NCI-H774 (cell line): ENCODE measurements around the gene NR3C1.

Experiments
- DNase-seq: peaks from one replicate; lab custom pipeline; 2025; lab: John Stamatoyannopoulos, UW

The NR3C1 gene

DNA sequence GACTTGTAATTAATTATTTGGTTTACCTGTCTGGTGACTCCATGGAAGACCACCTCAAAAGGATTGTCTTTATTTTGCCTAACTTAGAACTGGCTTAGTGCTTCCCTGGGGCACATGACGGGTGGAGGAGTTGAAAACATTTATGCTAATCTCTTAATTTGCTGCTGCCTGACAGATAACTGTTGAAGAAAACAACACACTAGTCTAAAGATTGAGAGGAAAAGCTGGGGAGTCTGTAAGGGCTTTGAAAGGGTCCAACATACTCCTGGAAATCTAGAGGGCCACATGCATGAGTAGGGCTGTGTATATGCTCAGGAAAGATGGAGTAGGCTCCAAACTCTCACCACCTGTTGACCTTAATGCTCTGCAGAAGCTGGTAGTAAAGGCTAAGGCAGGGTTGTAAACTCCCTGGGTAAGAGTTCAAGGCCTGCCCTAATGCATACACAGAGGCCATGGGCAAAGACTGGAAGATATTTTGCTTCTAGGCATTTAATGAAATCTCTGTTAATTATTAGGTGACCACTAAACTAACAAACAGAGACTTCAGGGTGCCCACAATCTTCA lies 40.7 kb downstream of the NR3C1 start:
- DNase-seq = no peak

DNA sequence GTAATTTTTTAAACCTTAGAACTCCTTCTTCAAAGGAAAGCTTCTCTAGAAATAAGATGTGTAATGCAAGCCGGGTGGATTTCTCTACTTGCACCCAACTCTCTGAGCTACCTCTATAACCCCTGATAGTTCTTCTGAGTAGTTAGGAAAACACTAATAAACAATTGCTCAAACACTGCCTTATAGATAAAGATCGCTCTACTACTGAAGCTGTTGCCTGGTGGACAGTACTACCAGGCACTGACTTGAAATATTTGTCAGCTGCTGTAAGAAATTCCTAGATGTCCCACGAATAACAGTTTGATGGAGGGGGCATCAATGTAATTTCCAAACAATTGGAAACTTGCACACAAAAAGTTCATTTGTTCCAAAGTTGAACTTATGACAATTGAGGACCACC lies 42.0 kb downstream of the NR3C1 start:
- no peak for DNase-seq

DNA sequence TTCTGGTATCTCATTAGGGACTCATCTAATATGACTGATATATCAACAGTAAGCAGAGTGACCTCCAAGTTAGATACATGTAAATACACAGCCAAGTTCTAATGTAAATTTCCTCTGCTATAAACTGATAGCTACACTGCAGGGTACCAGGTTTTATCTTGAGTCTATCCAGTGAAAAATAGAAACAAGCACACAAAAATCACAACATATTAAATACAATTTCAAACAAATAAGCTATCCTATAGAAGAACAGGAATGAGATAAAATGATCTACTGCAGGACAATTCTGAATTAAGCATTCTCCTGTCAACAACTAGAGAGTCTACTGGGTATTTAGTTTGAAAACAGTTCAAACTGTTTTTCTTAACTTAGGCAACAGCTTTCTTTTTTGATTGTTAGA lies 42.7 kb downstream of the NR3C1 start:
- DNase-seq = no peak

DNA sequence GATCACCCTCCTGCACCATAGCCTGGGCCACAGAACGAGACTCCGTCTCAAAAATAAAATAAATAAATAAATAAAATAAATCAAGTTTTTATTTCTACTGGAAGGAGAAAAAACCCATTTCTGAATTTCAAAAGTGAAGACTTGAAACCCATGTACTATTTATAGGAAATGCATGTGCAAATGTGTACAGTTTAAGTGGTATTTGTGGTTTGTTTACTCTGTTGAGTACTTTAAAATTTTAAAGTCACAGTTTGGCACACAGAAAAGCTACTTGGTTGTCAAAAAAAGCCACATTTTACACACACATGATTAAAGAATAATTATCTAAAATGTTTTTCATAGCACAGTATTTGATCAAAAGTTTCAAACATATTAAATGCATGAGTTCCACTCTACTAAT lies 43.6 kb downstream of the NR3C1 start:
- no peak for DNase-seq

DNA sequence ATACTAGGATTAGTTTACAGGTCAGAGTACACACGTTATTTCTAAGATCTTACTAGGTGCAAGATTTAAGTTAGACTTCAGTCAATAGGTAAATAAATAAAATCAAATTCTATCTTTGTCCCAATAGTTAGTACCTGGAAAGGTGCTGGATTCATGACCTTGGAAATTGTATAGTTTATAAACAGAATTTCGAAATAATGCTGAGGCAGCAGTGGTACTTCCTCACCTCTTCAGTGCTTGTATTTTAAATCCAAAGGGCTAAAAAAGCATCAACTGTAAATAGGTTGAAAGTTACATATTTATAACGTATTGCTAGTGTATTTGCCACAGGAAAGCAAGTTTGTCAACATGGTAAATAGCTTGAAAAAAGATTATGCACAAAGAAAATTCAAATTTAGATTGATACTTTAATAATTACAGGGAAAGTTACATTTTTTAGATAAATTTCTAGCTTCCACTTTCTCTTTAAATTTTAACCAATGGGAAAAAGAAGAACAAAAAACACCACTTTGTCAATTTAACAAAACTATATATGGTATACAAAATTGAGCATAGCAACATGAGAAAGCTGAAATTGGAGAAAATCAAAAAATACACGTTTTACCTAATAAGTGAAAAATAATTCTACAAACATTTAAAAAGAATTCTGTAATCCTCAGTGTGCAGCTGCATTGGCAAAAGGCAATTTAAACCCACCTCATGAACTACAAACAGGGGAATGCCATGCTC lies 46.5 kb downstream of the NR3C1 start:
- DNase-seq = no peak

DNA sequence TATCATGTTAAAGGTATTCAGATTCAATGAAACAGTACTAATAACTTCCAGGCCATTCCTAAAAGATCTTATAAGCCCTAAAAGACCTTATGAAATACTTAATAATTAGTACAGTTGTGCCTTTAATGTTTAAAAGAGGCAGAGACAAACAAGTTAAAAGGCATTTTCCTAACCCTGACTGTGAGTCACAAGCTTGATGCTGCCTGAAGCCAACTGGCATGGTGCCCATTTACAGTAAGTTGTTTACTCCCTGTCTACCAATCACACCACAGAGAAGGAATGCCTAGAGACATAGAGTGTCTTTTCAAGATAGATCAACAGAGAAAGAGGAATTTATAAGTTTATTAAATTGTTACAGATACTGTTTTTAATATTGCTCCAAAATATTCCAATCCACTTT lies 47.8 kb downstream of the NR3C1 start:
- peak; percentile 26 for DNase-seq

DNA sequence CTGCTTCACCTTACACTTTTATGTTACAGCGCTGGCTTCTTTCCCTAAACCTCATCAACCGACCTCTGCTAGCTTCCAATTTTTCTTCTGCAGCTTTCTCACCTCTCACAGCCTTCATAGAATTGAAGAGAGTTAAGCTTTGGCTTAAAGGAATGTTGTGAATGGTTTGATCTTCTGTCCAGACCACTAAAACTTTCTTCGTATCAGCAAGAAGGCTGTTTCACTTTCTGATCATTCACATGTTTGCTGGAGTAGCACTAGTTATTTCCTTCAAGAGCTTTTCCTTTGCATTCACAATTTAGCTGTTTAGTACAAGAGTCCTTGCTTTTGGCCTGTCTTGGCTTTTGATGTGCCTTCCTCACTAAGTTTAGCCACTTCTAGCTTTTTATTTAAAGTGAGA lies 49.5 kb downstream of the NR3C1 start:
- DNase-seq = no peak

DNA sequence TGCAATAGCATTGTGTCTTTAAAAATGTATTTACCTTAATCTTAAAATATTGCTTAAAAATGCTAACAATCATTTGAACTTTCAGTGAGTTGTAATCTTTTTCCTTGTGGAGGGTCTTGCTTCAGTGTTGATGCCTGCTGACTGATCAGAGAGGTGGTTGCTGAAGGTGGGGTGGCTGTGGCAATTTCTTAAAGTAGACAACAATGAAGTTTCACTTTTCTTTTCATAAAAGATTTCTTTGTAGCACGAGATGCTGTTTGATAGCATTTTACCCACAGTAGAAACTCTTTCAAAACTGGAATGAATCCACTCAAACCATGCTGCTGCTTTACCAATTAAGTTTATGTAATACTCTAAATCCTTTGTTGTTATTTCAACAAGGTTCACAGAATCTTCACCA lies 50.8 kb downstream of the NR3C1 start:
- DNase-seq = no peak

DNA sequence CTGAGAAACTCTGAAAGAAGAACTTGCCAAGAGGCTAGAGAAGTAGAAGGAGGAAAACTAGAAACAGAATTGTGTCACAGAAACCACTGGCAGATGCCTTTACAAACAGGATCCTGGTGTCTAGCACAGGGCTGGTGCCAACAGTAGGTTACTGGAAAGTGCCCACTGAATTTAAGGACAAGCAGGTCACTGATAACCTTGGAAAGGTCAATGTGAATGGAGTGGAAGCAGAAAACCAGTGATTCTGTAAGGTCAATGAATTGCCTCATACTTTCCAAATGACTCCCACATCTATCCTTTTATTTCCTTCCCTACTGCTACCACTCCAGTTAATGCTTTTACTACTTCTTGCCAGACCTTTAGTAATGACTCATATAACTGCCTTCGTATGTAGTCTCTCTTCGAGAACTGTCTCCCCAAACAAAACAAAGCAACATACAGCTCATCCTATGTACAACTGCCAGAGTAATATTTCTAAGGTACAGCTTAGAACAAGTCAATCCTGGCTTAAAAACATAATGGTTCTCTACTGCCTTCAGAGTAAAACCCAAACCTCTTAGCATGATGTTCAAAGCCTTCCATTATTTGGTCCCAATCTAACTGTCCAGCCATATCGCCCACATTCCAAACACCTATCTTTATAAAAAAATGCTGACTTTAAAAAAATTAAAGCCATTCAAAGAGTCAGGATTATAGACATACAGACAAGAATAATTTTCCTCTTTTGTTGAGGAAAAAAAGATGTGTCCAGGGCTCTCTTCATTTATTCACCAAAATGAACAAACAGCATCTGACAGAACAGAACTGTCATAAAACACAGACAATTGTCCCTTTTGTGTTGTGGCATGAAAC lies 52.5 kb downstream of the NR3C1 start:
- DNase-seq = no peak

DNA sequence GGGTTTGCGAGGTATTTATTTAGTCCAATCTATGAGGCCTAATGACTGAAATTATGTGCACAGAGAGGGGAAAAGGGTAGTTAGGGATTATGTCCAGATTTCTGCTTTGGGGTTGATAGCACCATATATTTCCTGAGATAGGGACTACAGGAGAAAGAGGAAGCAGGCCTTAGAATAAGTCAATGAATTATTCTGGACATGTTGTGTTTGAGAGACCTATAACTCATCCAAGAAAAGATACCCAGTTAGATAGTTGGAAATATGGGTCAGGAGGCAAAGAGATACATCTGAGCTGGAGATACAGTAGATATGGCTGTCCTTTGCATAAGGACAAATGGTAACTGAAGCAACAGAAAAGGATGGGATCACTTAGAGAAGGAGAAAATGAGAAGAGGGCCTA lies 53.1 kb downstream of the NR3C1 start:
- DNase-seq = no peak

DNA sequence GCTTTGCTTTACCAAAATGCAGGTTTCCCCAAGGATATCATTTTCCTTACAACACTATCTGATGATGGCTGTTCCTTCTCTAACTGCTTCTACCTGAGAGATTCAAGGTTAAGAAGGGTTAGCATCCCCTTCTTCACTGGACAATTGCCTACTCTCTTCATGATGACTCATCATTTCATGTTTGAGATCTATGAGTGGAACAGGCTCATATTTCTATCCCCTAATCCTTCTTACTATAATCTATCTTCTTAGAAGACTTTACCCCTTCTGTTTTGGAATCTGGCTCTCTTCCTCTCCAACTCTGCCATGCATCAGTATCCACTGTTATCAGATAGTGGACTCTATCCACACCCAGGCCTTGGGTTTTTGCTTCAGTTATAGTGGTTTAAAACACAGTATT lies 54.3 kb downstream of the NR3C1 start:
- no peak for DNase-seq

DNA sequence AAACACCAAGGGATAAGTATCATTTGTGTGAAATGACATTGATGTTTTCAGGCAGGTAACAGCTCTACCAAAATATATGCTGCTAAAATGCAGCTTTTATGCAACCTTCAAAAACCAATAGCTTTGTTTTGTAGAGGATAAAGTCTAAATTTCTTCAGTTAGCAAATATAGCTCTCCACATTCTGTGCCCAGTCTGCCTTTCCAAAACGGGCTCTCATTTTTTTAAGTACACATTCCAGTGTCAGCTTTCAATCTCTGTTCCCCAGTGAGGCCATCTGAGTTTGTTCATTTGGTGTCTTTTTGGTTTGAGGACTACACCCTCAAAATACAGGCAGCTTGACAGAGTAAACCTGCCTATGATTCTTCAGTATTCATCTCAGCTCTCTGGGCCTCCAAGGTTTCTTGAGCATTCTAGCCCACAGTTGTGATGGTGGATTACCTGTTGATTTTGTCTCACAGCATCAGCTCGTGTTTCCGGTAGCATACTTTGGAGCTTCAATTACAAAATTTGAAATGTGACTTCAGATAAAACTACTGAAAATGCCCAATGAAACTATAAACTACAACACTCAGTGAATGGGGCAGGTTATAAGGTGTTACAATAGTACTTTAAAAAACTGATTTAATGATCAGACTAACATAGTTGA lies 55.7 kb downstream of the NR3C1 start:
- DNase-seq = no peak

DNA sequence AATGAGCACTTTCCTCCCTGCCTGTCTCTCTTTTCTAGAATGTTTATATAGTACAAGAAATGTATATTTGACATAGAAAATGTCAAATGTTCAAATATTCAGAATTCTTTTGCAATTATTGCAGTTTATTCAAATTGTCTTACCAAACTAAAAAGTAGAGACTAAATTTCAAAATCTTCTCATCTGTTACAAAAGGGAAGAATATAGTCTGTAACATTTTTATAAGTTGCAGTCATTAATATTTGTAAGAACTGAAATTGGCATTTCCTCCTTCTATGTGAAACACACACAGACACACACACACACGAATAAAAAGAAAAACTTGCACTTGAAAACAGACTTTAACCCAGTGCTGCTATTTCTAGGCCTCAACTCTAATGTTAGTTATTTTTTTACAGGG lies 56.4 kb downstream of the NR3C1 start:
- DNase-seq = no peak

DNA sequence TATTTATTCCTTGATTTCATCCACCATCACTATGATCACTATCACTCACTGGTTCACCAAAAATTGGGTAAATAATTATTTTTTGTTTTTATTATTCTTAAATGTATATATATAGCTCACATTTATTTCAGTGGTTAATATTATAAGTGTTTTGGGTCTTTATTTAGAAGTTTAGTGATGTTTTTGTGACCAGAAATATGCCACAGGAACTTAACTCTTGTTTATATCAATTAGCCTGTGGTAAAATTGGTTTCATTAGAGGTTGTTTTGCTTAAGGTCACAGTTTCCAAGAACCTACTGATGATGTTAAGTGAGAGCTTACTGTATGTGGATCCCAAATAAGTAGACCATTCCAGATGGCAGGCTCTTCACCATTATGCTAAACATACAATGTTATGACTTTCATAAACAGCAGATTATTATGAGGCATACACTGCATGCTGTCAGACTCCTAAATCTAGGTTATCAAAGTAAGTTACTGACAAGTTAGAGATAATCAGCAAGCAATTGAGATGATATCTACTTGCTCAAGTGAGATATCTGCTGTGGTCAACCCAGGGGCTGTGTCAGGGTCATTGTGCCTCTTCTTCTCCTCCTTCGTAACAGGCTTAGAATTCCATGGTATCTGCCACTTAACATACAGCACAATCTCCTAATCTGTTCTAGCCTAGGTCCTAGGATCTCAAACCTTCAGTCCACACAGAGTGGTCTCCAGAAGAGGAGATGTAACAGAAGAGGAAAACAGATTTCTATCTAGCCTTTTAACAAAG lies 57.6 kb downstream of the NR3C1 start:
- no peak for DNase-seq

DNA sequence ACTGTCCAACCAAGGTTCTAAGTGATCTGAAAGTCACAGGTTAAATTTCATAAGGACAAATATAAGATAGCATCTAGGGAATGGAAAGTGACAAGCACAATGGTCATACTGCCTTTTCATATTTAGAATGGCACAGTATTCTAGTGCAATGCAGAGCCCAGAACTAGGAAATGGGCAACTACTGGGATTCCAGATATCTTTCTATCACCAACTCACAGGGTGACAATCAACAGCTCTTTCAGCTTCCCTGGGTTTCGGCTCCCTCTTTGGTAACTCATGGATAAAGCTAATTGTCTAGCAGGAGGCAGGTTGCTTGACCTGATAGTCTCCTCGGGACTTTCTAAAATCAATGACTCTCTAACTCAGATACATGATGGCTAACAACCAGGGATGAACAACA lies 60.4 kb downstream of the NR3C1 start:
- DNase-seq = no peak

DNA sequence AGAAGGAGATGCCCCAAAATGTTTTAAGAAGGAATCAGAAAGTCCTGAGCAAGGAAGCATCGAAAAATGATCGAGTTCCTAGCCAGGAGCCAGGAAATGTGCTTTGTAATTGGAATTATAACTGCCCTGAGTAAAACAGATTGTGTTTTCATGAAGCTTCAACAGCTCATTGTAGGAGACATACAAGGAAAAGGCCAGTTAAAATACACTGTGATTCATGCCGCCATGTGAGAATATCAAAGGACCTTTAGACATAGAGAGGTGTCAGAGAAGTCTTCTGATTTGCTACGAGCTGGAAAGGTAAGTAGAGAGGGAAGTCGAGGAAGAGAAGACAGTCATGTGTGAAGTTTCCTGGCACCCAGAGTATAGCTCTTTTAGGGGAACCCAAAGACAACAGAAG lies 60.9 kb downstream of the NR3C1 start:
- no peak for DNase-seq

DNA sequence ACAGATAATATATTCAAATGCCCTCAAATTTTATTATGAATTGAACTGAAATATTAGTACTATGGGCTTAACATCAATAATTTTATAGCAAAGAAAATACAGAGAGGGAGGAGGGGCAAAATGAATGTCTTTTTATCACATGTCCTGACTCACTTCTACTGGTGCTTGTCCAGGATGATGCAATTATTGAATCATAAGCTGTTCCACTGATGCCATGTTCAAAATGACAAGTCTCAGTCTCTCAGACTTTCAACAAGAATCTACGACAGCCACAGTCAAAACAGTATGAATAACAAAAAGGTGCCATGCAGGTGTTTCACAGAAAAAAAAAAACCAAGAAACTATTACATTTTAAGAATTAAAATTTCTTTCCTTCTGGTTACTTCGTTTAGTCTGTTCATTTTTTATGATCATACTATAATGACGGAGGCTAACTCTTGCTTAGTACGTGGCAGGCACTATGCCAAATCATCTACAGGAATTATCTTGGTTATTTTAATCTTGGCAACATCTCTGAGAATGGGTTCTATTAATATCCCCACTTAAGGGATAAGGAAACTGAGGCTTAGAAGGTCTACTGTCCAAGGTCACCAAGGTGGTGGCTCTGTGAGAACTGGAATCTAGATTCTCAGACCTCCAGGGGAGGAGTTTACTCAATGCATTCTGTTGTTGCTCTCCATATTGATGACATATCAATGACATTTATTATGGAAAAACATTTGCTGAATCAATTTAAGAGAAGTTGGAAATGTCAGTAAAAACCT lies 61.5 kb downstream of the NR3C1 start:
- no peak for DNase-seq

DNA sequence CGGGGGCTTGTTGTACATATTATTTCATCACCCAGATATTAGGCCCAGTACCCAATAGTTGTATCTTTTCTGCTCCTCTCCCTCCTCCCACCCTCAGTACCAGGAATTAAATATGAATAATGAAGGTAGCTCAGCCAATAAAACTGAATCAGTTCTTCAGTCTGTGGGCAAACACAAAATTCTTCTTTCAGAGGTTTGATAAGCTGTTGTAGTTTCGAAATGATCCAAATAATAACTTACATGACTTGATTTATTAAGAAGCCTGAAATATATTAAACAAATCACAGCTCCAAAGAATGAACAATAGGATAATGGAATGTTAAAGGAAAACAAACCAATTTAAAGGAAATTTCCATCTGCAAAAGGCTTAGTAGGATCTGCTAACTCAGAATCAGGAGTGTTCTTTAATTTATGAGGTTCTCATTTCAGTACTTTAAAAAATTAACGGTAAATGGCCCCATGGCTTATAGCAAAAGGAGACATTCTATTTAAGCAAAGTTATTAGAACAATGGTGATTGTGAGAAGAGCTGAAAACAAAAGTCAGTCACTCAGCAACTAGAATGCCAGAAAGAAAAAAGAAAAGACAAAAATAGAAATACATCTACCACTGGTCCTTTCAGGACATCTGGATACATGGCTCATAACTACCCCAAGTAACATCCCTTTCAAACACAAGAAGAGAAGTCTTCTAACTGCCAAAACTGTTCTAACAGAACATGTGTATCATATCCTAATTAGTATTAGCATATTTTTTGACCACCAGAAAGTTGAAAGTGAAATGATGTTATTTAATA lies 62.4 kb downstream of the NR3C1 start:
- DNase-seq = no peak

DNA sequence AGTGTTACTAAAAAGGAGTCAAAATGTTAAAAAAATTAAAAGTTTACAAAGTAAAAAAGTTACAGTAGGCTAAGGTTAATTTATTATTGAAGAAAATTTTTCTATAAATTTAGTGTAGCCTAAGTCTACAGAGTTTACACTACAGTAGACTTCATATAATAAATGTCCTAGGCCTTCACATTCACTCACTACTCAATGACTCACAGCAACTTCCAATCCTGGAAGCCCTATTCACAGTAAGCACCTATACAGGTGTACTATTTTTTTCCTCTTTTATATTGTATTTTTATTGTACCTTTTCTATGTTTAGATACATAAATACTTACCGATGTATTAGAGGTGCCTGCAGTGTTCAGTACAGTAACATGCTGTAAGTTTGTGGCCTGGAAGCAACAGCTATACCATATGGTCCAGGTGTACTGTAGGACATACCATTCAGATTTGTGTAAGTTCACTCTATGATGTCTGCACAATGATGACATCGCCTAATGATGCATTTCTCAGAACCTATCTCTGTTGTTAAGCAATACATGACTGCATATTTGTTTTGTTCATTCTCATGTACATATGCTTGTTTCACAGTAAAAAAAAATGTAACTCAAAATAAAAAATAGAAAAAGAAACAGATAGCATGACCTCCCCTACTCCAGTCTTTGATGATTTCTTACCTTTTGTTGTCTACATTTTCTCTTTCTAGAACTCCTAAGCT lies 64.7 kb downstream of the NR3C1 start:
- no peak for DNase-seq

DNA sequence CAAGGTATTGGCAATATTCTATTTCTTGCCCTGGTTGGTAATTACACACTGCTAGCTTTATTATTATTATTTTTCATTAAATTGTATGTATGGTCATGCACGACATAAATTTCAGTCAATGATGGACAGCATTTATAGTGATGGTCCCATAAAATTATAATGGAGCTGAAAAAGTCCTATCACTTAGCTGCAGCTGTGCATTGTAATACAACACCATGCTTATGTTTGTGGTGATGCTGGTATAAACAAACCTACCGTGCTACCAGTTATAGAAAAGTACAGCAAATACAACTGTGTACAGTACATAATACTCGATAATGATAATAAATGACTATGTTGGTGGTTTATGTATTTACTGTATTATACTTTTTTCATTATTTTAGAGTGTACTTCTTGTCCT lies 65.5 kb downstream of the NR3C1 start:
- no peak for DNase-seq
